Heart left ventricle (tissue), 13 donors: ENCODE data around the gene ACAP3.

Source experiments
- POLR2A ChIP-seq, 2 donors: fragments of 450-650 bp; IDR thresholded peaks; one replicate each; pipeline ENCODE4 v1.6.1; 2017; ENCODE audit warnings: antibody characterized with exemption in 2 of 2, mild to moderate bottlenecking in 2 of 2, moderate library complexity in 2 of 2
- TF ChIP-seq, protein P1 (sequence below), 12 donors: fragments of 200-600 bp; sonication (generic) in 4 of 12; IDR thresholded peaks; one replicate each; pipeline versions ENCODE4 v1.5.0 to v1.8.0; 2018 to 2022; ENCODE audit warnings: antibody characterized with exemption in 12 of 12, mild to moderate bottlenecking in 5 of 12
- donor health status: ischemic (EF 13 %, LVEDD 7.1; RV severe dilation, severe dysfunction).
- donor health status: DM: no; HTN: yes; CAD: no.
- donor health status: DM: no; HTN: no; CAD: no.
- donor health status: ischemic (EF 25% LVEDD 6.9; RV normal size, moderate dysfunction).
- donor health status: ischemic (EF 25% LVEDD 5.7; RV mildly dilated, moderate dysfunction).
- donor health status: ischemic (EF 35%, LVEDD 5.7; RV mildly dilated, moderate dysfunction).
- donor health status: nonischemic (EF 11% LVEDD 7.7; RV severe dilation, severe dysfunction).
- donor health status: DM: yes; HTN: yes; CAD: no.
- donor health status: PGD.
- donor health status: ischemic (EF 29% LVEDD 5.4; RV normal size, mild dysfunction).
- donor health status: nonischemic (EF 23%, LVEDD 6.1; RV moderate dilation, normal function).

DNA sequence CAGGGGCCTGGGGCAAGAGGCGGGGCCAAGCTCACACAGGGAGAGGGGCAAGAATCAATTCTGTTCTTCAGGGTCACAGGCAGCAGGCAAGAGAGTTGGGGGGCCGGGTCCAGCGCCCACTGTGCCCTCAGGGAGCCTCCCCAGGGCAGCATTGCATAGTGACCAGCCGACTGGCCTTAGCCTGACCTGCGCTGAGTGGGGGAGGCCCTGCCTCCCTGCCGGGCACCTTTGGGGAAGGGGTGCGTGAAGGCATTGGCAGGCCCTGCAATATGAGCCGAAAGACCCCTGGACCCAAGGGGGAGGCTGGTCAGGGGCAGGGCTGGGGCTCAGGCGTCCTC, 15.3 kb downstream of the ACAP3 start:
- TF ChIP-seq, protein P1, sequence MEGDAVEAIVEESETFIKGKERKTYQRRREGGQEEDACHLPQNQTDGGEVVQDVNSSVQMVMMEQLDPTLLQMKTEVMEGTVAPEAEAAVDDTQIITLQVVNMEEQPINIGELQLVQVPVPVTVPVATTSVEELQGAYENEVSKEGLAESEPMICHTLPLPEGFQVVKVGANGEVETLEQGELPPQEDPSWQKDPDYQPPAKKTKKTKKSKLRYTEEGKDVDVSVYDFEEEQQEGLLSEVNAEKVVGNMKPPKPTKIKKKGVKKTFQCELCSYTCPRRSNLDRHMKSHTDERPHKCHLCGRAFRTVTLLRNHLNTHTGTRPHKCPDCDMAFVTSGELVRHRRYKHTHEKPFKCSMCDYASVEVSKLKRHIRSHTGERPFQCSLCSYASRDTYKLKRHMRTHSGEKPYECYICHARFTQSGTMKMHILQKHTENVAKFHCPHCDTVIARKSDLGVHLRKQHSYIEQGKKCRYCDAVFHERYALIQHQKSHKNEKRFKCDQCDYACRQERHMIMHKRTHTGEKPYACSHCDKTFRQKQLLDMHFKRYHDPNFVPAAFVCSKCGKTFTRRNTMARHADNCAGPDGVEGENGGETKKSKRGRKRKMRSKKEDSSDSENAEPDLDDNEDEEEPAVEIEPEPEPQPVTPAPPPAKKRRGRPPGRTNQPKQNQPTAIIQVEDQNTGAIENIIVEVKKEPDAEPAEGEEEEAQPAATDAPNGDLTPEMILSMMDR (IDR thresholded peaks at IDR 0.05): no peak
- TF ChIP-seq POLR2A (IDR thresholded peaks at IDR 0.05): no peak
